K562 treated with DMSO at 1 percent for 48 hours (cell line): ENCODE data around the gene TOP3B. TPM values are rescaled to one million over a fixed set of nuclear protein-coding genes. Genes with fewer than 3 reads are reported as not detected.

Experiments used
- total RNA-seq: library from RNA; unstranded; fragments of 300-600 nt; gene quantifications from 2 replicates; pipeline ENCODE4 v1.2.3, GENCODE V29; 2022; ENCODE audit warnings: low replicate concordance; ENCODE audit errors: extremely low read depth

TOP3B gene
- total RNA-seq: 250 TPM in 1 of 2 replicates, not detected in the other

GRCh38 chr22:21982338-21982965, at the start of gene TOP3B:
TOP3B (minus strand) TSS chr22:21982787; CDS start chr22:21975709, 7,078 bp downstream.

GRCh38 chr22:21952586-21953571, 29.7 kb downstream of the TOP3B start, which contains the start of gene PPM1F:
PPM1F (minus strand) TSS chr22:21952848; CDS start chr22:21946048, 6,800 bp downstream.

Other genes starting within 250 kb of the TOP3B start
- not detected in 2 replicates for gene YPEL1, start 247.0 kb downstream of the TOP3B start, total RNA-seq
- gene MAPK1, start 115.1 kb downstream of the TOP3B start, total RNA-seq: 72.2 and 1,940 TPM in 2 replicates
- gene PPM1F, start 29.9 kb downstream of the TOP3B start, total RNA-seq: 68.9 TPM in 1 of 2 replicates, not detected in the other